Esophagus (tissue), 2 donors: Measurements from ENCODE around the gene TNFRSF13B. TPM values are rescaled to one million over a fixed set of nuclear protein-coding genes. Genes with fewer than 3 reads are reported as not detected.

Experiments used
- H3K27ac ChIP-seq, 2 donors: one replicate each; pipeline ENCODE4 v1.5.1; 2013; ENCODE audit warnings: low read depth in 2 of 2, mild to moderate bottlenecking in 2 of 2, inconsistent platforms in 1 of 2, low read length in 1 of 2, moderate library complexity in 1 of 2
- H3K27me3 ChIP-seq, 2 donors: one replicate each; pipeline ENCODE4 v1.6.1; 2013; ENCODE audit warnings: low read length in 2 of 2, control low read depth in 1 of 2, mild to moderate bottlenecking in 1 of 2; ENCODE audit not compliant: insufficient read depth in 2 of 2, control insufficient read depth in 1 of 2
- H3K36me3 ChIP-seq, 2 donors: one replicate each; pipeline ENCODE4 v1.6.1; 2013; ENCODE audit warnings: low read length in 1 of 2; ENCODE audit not compliant: control insufficient read depth in 2 of 2, insufficient read depth in 2 of 2
- H3K4me1 ChIP-seq, 2 donors: one replicate each; pipeline ENCODE4 v1.6.1; 2013; ENCODE audit warnings: low read length in 1 of 2; ENCODE audit not compliant: control insufficient read depth in 2 of 2, insufficient read depth in 2 of 2
- H3K4me3 ChIP-seq, 2 donors: one replicate each; pipeline ENCODE4 v1.5.1; 2013; ENCODE audit warnings: low read length in 2 of 2, mild to moderate bottlenecking in 2 of 2, low read depth in 1 of 2, moderate library complexity in 1 of 2
- H3K9me3 ChIP-seq, 2 donors: one replicate each; pipeline ENCODE4 v1.6.1; 2013; ENCODE audit warnings: mild to moderate bottlenecking in 2 of 2, low read depth in 1 of 2, low read length in 1 of 2, moderate library complexity in 1 of 2; ENCODE audit not compliant: control insufficient read depth in 2 of 2, insufficient read depth in 1 of 2
- WGBS, 2 donors: extraction: QIAGEN DNeasy Blood & Tissue Kit; methylation state at CpG; one replicate each; pipeline ENCODE4 v1.1.7; 2013; 5-methylcytosine and 5-hydroxymethylcytosine counted together
- polyA plus RNA-seq, 2 donors: library from polyadenylated mRNA; stranded (reverse); fragments of 200-250 nt; gene quantifications; one replicate each; pipeline ENCODE4 v1.2.3, GENCODE V29; 2013
- donor health status: healthy with polysubstance abuse.
- donor health status: Bipolar disorder and iron deficiency.

Gene TNFRSF13B
- polyA plus RNA-seq, result under 1 TPM; 0.14 to 0.29 TPM

- WGBS, 2 donors, result 89 to 90% methylated on average over 14 to 17 of the region's 17 CpGs
- H3K4me3 ChIP-seq, result no peak within 1 kb of the TSS
Measured at GRCh38 chr17:16971458-16972338, at the start of gene TNFRSF13B. Gene TNFRSF13B, minus strand, starts transcription at chr17:16972118. Its CDS starts 43 bp downstream, at chr17:16972075.

GRCh38 chr17:17021194-17021863 is 49.4 kb upstream of the TNFRSF13B start:
- Histone ChIP-seq H3K27ac (no peak overlapping the region), H3K27me3 (no peaks in the 10 kb centered on the region), H3K9me3 (no peaks in the 10 kb centered on the region), H3K4me3 (no peak overlapping the region), H3K4me1 (peaks cover 3 to 19% of the 10 kb centered on the region in 2 donors), H3K36me3 (no peaks in the 10 kb centered on the region)
- 62 to 74% methylated on average over 15 of the region's 15 CpGs for WGBS, 2 donors

More at GRCh38 chr17:16971458-16972338, at the start of gene TNFRSF13B:
- H3K27me3 ChIP-seq, result no peaks in the 10 kb centered on the region
- no peaks in the 10 kb centered on the region for H3K36me3 ChIP-seq
- no peak within 1 kb of the TSS for H3K27ac ChIP-seq
- H3K9me3 ChIP-seq, result no peaks in the 10 kb centered on the region
- no peaks in the 10 kb centered on the region for H3K4me1 ChIP-seq

- Histone ChIP-seq H3K4me3 (no peak overlapping the region), H3K9me3 (no peaks in the 10 kb centered on the region), H3K4me1 (peaks cover 3 to 18% of the 10 kb centered on the region in 2 donors), H3K36me3 (no peaks in the 10 kb centered on the region), H3K27ac (no peak overlapping the region), H3K27me3 (no peaks in the 10 kb centered on the region)
- 91 to 92% methylated on average over 8 of the region's 8 CpGs for WGBS, 2 donors
Measured at GRCh38 chr17:17020821-17021193, 48.9 kb upstream of the TNFRSF13B start.

- H3K36me3 ChIP-seq, result no peaks in the 10 kb centered on the region
- no peak overlapping the region for H3K4me3 ChIP-seq
- peaks cover 3 to 18% of the 10 kb centered on the region in 2 donors for H3K4me1 ChIP-seq
- 77 to 88% methylated on average over 13 of the region's 13 CpGs for WGBS, 2 donors
- H3K9me3 ChIP-seq, result no peaks in the 10 kb centered on the region
- H3K27me3 ChIP-seq, result no peaks in the 10 kb centered on the region
- peak overlapping the region; percentile 8 to 79 for H3K27ac ChIP-seq
Measured at GRCh38 chr17:17019891-17020456, 48.1 kb upstream of the TNFRSF13B start.

GRCh38 chr17:17019430-17019762 is 47.5 kb upstream of the TNFRSF13B start:
- H3K36me3 ChIP-seq, result no peaks in the 10 kb centered on the region
- peak overlapping the region in 1 of 2 donors; percentile 79 for H3K27ac ChIP-seq
- H3K27me3 ChIP-seq, result no peaks in the 10 kb centered on the region
- H3K9me3 ChIP-seq, result no peaks in the 10 kb centered on the region
- no peak overlapping the region for H3K4me3 ChIP-seq
- peaks cover 3 to 20% of the 10 kb centered on the region in 2 donors for H3K4me1 ChIP-seq
- WGBS, 2 donors, result 86 to 90% methylated on average over 5 of the region's 5 CpGs

- no peaks in the 10 kb centered on the region for H3K27me3 ChIP-seq
- no peaks in the 10 kb centered on the region for H3K9me3 ChIP-seq
- no peaks in the 10 kb centered on the region for H3K36me3 ChIP-seq
- 59 to 71% methylated on average over 10 of the region's 10 CpGs for WGBS, 2 donors
- no peak overlapping the region for H3K4me3 ChIP-seq
- H3K4me1 ChIP-seq, result peaks cover 3 to 23% of the 10 kb centered on the region in 2 donors
- H3K27ac ChIP-seq, result peak overlapping the region; percentile 39 to 69
Measured at GRCh38 chr17:17018612-17019429, 46.9 kb upstream of the TNFRSF13B start.

GRCh38 chr17:17018021-17018441 is 46.1 kb upstream of the TNFRSF13B start:
- Histone ChIP-seq H3K9me3 (no peaks in the 10 kb centered on the region), H3K27ac (peak overlapping the region in 1 of 2 donors; percentile 39), H3K4me3 (no peak overlapping the region), H3K36me3 (no peaks in the 10 kb centered on the region), H3K4me1 (peaks cover 3 to 23% of the 10 kb centered on the region in 2 donors), H3K27me3 (no peaks in the 10 kb centered on the region)
- 83 to 86% methylated on average over 10 to 11 of the region's 11 CpGs for WGBS, 2 donors

GRCh38 chr17:17017343-17018014 is 45.6 kb upstream of the TNFRSF13B start:
- Histone ChIP-seq H3K27ac (no peak overlapping the region), H3K4me1 (peaks cover 3 to 23% of the 10 kb centered on the region in 2 donors), H3K27me3 (no peaks in the 10 kb centered on the region)

More at GRCh38 chr17:17017343-17018014, 45.6 kb upstream of the TNFRSF13B start:
- 93 to 94% methylated on average over 8 of the region's 8 CpGs for WGBS, 2 donors
- no peaks in the 10 kb centered on the region for H3K36me3 ChIP-seq
- no peak overlapping the region for H3K4me3 ChIP-seq
- H3K9me3 ChIP-seq, result no peaks in the 10 kb centered on the region
